HUES6 (cell line): Measurements from ENCODE around the gene GSG1L.

Experiments used
- H3K27ac ChIP-seq: 2 replicates; pipeline ENCODE4 v1.7.0; 2013; ENCODE audit warnings: low read depth, mild to moderate bottlenecking, low read length, inconsistent platforms
- H3K27me3 ChIP-seq: 2 replicates; pipeline ENCODE4 v1.6.1; 2013; ENCODE audit warnings: low read length; ENCODE audit not compliant: control insufficient read depth, insufficient read depth
- H3K36me3 ChIP-seq: 2 replicates; pipeline ENCODE4 v1.6.1; 2013; ENCODE audit warnings: low read length; ENCODE audit not compliant: control insufficient read depth, insufficient read depth
- H3K4me1 ChIP-seq: 2 replicates; pipeline ENCODE4 v1.6.1; 2013; ENCODE audit warnings: low read length; ENCODE audit not compliant: control insufficient read depth, insufficient read depth
- H3K4me3 ChIP-seq: 2 replicates; pipeline ENCODE4 v1.5.1; 2013; ENCODE audit warnings: low read depth, low read length
- H3K9ac ChIP-seq: one replicate; pipeline ENCODE4 v1.6.1; 2013; ENCODE audit warnings: mild to moderate bottlenecking, low read length
- H3K9me3 ChIP-seq: 2 replicates; pipeline ENCODE4 v1.6.1; 2013; ENCODE audit warnings: low read depth, low read length; ENCODE audit not compliant: control insufficient read depth, insufficient read depth

Gene GSG1L

DNA sequence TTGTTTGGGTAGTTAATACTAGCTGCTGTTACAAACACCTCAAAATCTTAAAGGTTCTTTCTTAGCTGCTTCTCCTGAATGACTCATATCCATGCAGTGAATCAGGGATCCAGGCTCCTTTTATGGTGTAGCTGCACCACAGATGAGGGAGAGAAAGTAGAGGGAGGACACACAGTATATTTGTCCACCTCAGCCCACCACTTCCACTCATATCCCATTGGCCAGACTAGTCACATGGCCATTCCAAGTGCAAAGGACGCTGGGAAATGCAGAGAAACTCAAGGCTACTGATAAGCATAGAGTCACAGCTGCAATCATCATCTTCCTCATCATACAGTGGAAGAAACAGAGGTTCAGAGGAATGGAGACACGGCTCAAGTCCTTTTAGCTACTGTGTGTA lies 63.8 kb downstream of the GSG1L start:
- no peaks in the 10 kb centered on the region for H3K27me3 ChIP-seq
- H3K4me3 ChIP-seq = no peak overlapping the region
- no peak overlapping the region for H3K27ac ChIP-seq
- H3K9me3 ChIP-seq = peaks cover 3% of the 10 kb centered on the region
- no peaks in the 10 kb centered on the region for H3K36me3 ChIP-seq
- H3K4me1 ChIP-seq = no peaks in the 10 kb centered on the region
- no peak overlapping the region for H3K9ac ChIP-seq

DNA sequence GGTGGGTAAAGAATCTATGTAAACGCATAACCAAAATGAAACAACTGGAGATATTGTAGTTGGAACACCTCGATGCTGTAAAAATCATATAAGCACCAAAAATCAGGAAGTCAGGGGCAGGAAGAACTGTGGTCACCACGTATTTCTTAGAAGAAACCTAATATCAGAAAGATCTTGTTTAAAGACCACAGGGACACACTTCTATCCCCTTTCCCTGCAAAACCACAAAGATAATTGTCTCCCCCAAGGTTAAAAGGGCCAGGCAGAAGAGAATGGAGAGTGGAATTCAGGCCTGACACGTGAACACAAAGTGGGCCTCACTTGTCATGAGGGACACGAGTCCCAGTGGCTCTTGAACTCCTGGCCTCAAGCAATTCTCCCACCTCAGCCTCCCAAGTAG lies 68.1 kb downstream of the GSG1L start:
- Histone ChIP-seq H3K9ac (no peak overlapping the region), H3K4me1 (no peaks in the 10 kb centered on the region), H3K27me3 (no peaks in the 10 kb centered on the region), H3K4me3 (no peak overlapping the region), H3K27ac (no peak overlapping the region), H3K36me3 (no peaks in the 10 kb centered on the region), H3K9me3 (peaks cover 23% of the 10 kb centered on the region)

DNA sequence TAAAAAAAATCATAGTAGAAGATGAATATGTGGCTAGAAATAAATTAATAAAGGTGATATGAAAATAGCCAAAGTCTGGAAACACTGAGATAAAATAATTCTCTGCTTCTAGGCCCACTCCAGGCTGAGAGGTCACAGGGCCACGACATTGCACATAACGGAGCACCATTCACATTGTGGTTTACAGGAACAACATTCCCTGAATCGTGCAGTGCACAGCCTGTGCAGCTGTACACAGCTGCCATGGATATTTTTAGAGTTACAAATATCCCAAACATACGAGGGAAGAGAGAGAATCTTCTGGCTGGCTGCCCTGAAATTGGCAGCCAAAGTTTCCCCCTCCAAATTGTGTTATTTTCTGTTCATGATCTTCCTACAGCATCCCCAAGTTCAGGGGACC lies 68.8 kb downstream of the GSG1L start:
- H3K4me1 ChIP-seq = no peaks in the 10 kb centered on the region
- H3K27me3 ChIP-seq = no peaks in the 10 kb centered on the region
- no peak overlapping the region for H3K4me3 ChIP-seq
- peaks cover 23% of the 10 kb centered on the region for H3K9me3 ChIP-seq
- no peak overlapping the region for H3K27ac ChIP-seq
- H3K36me3 ChIP-seq = no peaks in the 10 kb centered on the region
- no peak overlapping the region for H3K9ac ChIP-seq

DNA sequence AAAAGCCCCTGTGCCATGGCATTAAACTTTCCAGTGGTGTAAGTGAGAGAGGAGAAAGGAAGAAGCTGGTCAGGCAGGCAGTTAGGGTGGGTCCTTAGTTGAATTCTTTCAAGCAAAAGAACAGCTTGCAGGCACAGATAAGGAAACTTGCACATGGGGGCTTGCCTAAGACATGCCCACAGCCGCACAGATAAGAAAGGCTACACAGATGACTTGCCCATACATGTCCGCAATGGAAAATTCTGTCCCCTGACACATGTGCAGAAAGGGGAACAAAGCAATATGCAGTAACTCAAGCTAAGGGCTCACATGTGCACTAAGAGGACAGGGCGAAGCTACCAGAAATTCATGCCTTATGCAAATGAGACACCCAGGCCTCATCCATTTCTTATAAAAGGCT lies 69.9 kb downstream of the GSG1L start:
- Histone ChIP-seq H3K36me3 (no peaks in the 10 kb centered on the region), H3K4me3 (no peak overlapping the region), H3K9me3 (peaks cover 23% of the 10 kb centered on the region), H3K27me3 (no peaks in the 10 kb centered on the region), H3K27ac (no peak overlapping the region), H3K9ac (no peak overlapping the region), H3K4me1 (no peaks in the 10 kb centered on the region)

DNA sequence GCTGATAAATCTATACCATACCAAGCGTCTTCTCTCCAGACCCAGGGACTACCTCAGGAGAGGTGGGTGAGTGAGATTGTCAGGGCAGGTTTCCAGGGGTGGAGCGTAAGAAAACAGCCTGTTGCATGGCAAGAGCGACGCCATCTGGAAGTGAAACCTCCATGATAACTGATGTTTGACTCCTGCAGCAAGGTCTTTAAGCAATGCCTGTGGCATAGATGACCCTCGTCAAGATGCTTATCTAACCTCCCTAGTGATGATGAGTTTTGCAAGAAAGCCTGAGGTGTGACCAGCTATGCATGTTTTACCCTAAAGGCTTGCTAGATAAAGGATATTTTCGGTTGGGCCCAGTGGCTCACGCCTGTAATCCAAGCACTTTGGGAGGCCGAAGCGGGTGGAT lies 71.6 kb downstream of the GSG1L start:
- peaks cover 23% of the 10 kb centered on the region for H3K9me3 ChIP-seq
- H3K27me3 ChIP-seq = no peaks in the 10 kb centered on the region
- no peaks in the 10 kb centered on the region for H3K36me3 ChIP-seq
- no peaks in the 10 kb centered on the region for H3K4me1 ChIP-seq
- H3K4me3 ChIP-seq = no peak overlapping the region
- no peak overlapping the region for H3K9ac ChIP-seq
- no peak overlapping the region for H3K27ac ChIP-seq

DNA sequence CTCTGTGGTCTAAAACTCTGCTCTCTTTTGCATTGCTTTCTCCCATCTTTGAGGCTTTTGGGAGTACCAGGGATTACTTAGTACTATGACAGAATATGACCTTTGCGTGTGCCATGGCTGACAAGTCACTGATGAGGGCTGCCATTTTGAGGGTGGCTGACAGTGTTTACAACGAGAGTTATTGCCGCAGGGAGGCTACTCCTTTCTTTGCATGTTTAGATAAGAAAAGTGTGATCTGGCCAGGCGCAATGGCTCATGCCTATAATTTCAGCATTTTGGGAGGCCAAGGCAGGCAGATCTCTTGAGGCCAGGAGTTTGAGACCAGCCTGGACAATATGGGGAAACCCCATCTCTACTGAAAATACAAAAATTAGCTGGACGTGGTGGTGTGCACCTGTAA lies 77.5 kb downstream of the GSG1L start:
- no peaks in the 10 kb centered on the region; the same call in 1 of the 2 replicates for H3K9me3 ChIP-seq
- no peaks in the 10 kb centered on the region for H3K27me3 ChIP-seq
- no peak overlapping the region for H3K9ac ChIP-seq
- H3K36me3 ChIP-seq = no peaks in the 10 kb centered on the region
- no peaks in the 10 kb centered on the region for H3K4me1 ChIP-seq
- H3K4me3 ChIP-seq = no peak overlapping the region
- H3K27ac ChIP-seq = no peak overlapping the region

DNA sequence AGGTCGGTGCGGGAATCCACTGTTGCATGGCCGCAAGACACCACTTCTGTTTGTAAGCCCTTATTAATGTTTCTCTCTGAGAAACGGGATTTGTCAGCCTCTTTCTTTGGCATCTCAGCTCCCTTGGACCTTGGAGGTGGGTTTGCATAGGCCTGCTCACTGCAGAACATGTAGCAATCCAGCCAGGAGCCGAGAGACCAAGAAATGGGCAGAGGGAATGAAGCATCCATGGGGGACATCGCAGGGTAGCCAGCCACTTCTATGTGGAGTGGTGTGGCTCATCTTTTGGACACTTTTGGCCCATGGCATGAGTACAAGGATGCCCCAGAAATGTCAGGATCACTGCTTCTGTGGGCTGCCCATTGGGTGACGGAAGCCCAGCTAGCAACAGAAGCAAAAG lies 79.4 kb downstream of the GSG1L start:
- Histone ChIP-seq H3K4me1 (no peaks in the 10 kb centered on the region), H3K9ac (no peak overlapping the region), H3K9me3 (no peaks in the 10 kb centered on the region; the same call in 1 of the 2 replicates), H3K4me3 (no peak overlapping the region), H3K27ac (no peak overlapping the region), H3K27me3 (no peaks in the 10 kb centered on the region), H3K36me3 (no peaks in the 10 kb centered on the region)

DNA sequence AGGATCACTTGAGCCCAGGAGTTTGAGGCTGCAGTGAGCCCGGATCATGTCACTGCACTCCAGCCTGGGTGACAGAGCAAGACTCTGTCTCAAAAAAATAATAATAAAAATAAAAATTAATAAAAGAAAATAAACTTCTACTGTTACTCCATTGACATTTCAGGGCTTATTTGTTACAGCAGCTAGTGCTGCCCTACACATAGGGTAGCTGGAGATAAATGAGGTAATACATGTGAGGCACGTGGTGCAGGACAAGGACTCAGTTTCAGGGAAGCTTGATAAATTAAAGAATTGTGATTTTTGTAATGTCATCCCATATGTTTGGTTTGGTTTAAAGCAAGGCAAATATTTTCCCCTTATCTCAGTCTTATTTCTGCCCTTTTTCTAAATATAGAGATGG lies 80.3 kb downstream of the GSG1L start:
- H3K4me1 ChIP-seq = no peaks in the 10 kb centered on the region
- H3K9ac ChIP-seq = no peak overlapping the region
- H3K36me3 ChIP-seq = no peaks in the 10 kb centered on the region
- H3K27ac ChIP-seq = no peak overlapping the region
- H3K4me3 ChIP-seq = no peak overlapping the region
- H3K9me3 ChIP-seq = no peaks in the 10 kb centered on the region; the same call in 1 of the 2 replicates
- H3K27me3 ChIP-seq = no peaks in the 10 kb centered on the region

DNA sequence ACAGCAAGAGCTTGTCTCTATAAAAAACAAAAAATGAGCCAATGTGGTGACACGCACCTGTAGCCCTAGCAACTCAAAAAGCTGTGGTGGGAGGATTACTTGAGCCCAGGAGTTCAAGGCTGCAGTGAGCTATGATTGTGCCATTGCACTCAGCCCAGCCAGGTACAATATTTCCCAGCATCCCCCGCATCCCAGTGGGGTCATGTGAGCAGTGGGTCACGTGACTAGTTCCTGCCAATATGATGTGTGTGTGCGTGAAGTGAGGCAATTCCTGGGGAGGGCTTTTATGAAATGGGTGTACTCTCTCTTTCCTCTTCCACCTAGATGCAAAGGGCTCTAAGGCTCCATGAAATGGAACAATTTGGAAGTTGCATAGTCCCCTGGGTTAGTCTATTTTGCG lies 81.3 kb downstream of the GSG1L start:
- Histone ChIP-seq H3K9ac (no peak overlapping the region), H3K27ac (no peak overlapping the region), H3K4me3 (no peak overlapping the region), H3K27me3 (no peaks in the 10 kb centered on the region), H3K36me3 (no peaks in the 10 kb centered on the region), H3K9me3 (no peaks in the 10 kb centered on the region; the same call in 1 of the 2 replicates), H3K4me1 (no peaks in the 10 kb centered on the region)

DNA sequence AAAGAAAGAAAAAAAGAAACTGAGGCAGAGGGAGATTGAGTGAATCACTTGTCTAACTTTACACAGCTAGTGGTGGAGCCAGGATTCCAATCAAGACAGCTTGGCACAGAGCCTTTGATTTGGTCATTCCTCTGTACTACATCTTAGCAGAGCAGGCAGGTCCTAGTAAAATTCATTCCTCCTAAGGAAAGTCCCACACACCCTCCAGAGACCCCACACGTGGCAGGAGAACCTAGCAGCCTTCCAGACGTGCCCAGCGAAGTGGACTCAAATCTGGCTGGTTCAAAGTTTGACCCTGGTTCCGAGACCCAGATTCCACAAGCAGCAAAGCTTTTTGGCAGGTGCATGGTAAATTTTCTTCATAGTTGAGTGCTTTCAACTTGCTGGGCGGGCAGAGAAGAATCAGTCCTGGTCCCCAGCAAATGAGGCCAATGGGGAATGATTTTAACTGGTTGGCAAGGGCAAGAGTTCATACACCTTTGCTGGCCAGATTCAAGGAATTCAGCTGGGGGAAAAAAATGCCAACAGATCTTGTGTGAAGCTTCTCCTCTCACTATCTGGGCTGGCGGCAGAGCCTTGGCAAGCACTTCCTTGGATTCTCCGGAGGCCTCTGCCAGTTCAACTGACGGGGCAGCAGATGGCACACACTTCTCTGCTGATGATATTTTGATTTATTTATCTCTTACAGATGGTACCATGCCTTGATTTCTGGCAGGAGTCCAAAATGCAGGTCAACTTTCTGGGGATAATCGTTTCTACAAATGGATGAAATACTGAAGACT lies 82.4 kb downstream of the GSG1L start:
- H3K9me3 ChIP-seq = no peaks in the 10 kb centered on the region; the same call in 1 of the 2 replicates
- no peak overlapping the region for H3K27ac ChIP-seq
- H3K4me3 ChIP-seq = no peak overlapping the region
- H3K9ac ChIP-seq = no peak overlapping the region
- no peaks in the 10 kb centered on the region for H3K36me3 ChIP-seq
- no peaks in the 10 kb centered on the region for H3K4me1 ChIP-seq
- peaks cover 3% of the 10 kb centered on the region for H3K27me3 ChIP-seq

DNA sequence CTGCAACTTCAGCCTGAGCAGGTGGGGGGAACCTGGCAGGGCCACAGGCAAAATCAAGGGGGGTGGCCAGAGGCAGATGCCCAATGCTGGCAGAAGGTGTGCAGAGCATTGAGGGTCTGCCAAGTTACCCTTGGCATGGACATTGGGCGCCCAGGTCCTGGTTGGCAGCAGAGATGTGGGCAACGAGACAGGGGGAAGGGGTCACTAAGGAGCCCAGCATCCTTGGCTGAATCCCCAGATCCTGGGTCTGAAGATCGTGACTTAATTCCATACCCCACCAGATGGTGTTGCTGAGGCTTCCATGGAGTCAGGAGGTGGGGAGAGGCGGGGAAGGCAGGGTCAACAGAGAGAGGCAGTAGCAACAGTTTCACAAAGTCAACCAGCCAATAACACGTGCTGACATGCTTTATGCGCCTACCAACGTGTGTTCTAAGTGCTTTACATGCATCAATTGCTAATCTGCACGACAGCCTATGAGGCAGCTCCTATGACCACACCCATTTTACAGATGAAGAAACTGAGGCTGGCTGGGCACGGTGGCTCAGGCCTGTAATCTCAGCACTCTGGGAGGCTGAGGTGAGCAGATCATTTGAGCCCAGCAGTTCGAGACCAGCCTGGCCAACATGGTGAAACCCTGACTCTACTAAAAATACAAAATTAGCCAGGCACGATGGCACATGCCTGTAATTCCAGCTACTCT lies 83.3 kb downstream of the GSG1L start:
- Histone ChIP-seq H3K27me3 (peaks cover 3% of the 10 kb centered on the region), H3K9ac (no peak overlapping the region), H3K36me3 (no peaks in the 10 kb centered on the region), H3K9me3 (no peaks in the 10 kb centered on the region; the same call in 1 of the 2 replicates), H3K27ac (no peak overlapping the region), H3K4me1 (no peaks in the 10 kb centered on the region), H3K4me3 (no peak overlapping the region)
